ENCODE data around the gene DNAJC13. TPM values are rescaled to one million over a fixed set of nuclear protein-coding genes. Genes with fewer than 3 reads are reported as not detected.
A peak's percentile ranks its signal among the peaks of the same experiment; 100 is the strongest.

DNAJC13 gene
- total and polyA plus RNA-seq, 4 donors = 12.0 to 70.4 (median 32.9) TPM

DNA sequence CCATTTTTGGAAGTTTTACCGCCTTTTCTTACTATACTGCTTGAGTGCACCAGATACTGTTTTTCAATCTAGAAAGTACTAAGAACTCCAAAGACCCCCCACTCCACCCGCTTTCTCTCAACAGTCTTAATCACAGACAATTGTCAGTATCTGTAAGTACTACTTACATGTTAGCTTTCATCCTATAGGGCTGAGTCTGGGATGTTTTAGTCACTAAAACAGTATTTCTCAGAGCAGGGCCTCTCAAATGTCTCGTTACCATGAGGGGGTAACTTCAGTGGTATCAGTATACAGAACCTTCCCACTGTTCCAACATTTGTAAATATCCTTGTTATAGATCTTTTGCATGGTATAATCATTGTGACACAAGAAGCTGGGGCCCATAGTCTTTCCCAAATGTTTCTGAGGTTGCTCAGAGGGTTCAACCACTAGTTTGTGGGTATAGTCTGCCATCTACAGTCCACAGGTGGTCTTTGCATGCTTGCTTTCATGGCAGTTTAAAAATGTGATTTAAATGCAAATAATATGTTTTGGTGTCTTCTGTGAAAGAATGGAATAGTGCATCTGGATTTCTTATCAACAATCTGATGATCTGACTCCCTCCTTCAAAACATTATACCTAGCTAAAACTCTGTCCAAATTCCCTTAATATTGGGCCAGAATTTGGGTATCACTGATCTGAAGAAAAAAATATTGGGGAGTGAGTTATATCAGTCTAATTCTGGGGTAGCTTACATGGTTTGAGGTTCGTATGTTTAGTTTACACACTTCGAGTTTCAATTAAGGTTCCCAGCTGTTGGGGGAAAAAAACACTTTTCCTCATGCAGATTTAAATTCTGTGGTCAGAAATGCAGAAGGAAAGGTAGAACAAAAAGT lies 18.0 kb upstream of the DNAJC13 start:
- H3K4me1 ChIP-seq (ENCODE audit: control insufficient read depth in 1 of 2, insufficient read depth in 2 of 2, low read length in 2 of 2) = no peaks in the 10 kb centered on the region
- ATAC-seq (ENCODE audit: low FRiP score) = peak; percentile 63
- no peaks in the 10 kb centered on the region for H3K36me3 ChIP-seq (ENCODE audit: control insufficient read depth in 1 of 2, insufficient read depth in 2 of 2, low read length in 1 of 2)
- DNase-seq = no peak
- intact Hi-C loops (cut with DNase I) = loop anchor here (1.0 to 10.0 kb wide), 3 partner anchors 42 to 144 kb away; no protein-coding TSS in a partner anchor
- WGBS, 2 donors = 63 to 66% methylated on average over 5 of the region's 5 CpGs
- no peaks in the 10 kb centered on the region for H3K27me3 ChIP-seq (ENCODE audit: control insufficient read depth in 1 of 2, insufficient read depth in 2 of 2, low read length in 1 of 2)
- peaks cover 2% of the 10 kb centered on the region for H3K9me3 ChIP-seq (ENCODE audit: control insufficient read depth, low read length)
- H3K4me3 ChIP-seq (ENCODE audit: low read length in 2 of 2) = no peak overlapping the region
- H3K27ac ChIP-seq (ENCODE audit: low read depth in 1 of 2, low read length in 2 of 2) = no peak overlapping the region

- intact Hi-C loops (cut with DNase I) = no loop called here
- H3K9me3 ChIP-seq (ENCODE audit: control insufficient read depth, low read length) = peaks cover 2% of the 10 kb centered on the region
- no peak overlapping the region for H3K4me3 ChIP-seq (ENCODE audit: low read length in 2 of 2)
- DNase-seq (no peak), ATAC-seq (ENCODE audit: low FRiP score) (no peak)
- WGBS, 2 donors = 85 to 86% methylated on average over 13 of the region's 13 CpGs
- H3K27me3 ChIP-seq (ENCODE audit: control insufficient read depth in 1 of 2, insufficient read depth in 2 of 2, low read length in 1 of 2) = no peaks in the 10 kb centered on the region
- no peaks in the 10 kb centered on the region for H3K36me3 ChIP-seq (ENCODE audit: control insufficient read depth in 1 of 2, insufficient read depth in 2 of 2, low read length in 1 of 2)
- H3K4me1 ChIP-seq (ENCODE audit: control insufficient read depth in 1 of 2, insufficient read depth in 2 of 2, low read length in 2 of 2) = no peaks in the 10 kb centered on the region
- H3K27ac ChIP-seq (ENCODE audit: low read depth in 1 of 2, low read length in 2 of 2) = no peak overlapping the region
Observed at GRCh38 chr3:132401255-132401654, 16.0 kb upstream of the DNAJC13 start.

GRCh38 chr3:132404276-132404675 lies 13.0 kb upstream of the DNAJC13 start:
- H3K27me3 ChIP-seq (ENCODE audit: control insufficient read depth in 1 of 2, insufficient read depth in 2 of 2, low read length in 1 of 2) = no peaks in the 10 kb centered on the region
- no peak for ATAC-seq (ENCODE audit: low FRiP score)
- H3K9me3 ChIP-seq (ENCODE audit: control insufficient read depth, low read length) = no peaks in the 10 kb centered on the region
- WGBS, 2 donors = 88 to 89% methylated on average over 3 of the region's 3 CpGs
- no peak overlapping the region for H3K4me3 ChIP-seq (ENCODE audit: low read length in 2 of 2)
- no peak for DNase-seq
- intact Hi-C loops (cut with DNase I) = no loop called here
- no peak overlapping the region for H3K27ac ChIP-seq (ENCODE audit: low read depth in 1 of 2, low read length in 2 of 2)
- H3K36me3 ChIP-seq (ENCODE audit: control insufficient read depth in 1 of 2, insufficient read depth in 2 of 2, low read length in 1 of 2) = no peaks in the 10 kb centered on the region
- no peaks in the 10 kb centered on the region for H3K4me1 ChIP-seq (ENCODE audit: control insufficient read depth in 1 of 2, insufficient read depth in 2 of 2, low read length in 2 of 2)

GRCh38 chr3:132405188-132405587 lies 12.1 kb upstream of the DNAJC13 start:
- DNase-seq (no peak), ATAC-seq (ENCODE audit: low FRiP score) (no peak)
- WGBS, 2 donors = 70 to 89% methylated on average over 1 of the region's 1 CpG
- intact Hi-C loops (cut with DNase I) = no loop called here
- H3K4me1 ChIP-seq (ENCODE audit: control insufficient read depth in 1 of 2, insufficient read depth in 2 of 2, low read length in 2 of 2) = no peaks in the 10 kb centered on the region
- H3K9me3 ChIP-seq (ENCODE audit: control insufficient read depth, low read length) = no peaks in the 10 kb centered on the region
- no peak overlapping the region for H3K4me3 ChIP-seq (ENCODE audit: low read length in 2 of 2)
- H3K36me3 ChIP-seq (ENCODE audit: control insufficient read depth in 1 of 2, insufficient read depth in 2 of 2, low read length in 1 of 2) = no peaks in the 10 kb centered on the region
- no peaks in the 10 kb centered on the region for H3K27me3 ChIP-seq (ENCODE audit: control insufficient read depth in 1 of 2, insufficient read depth in 2 of 2, low read length in 1 of 2)
- H3K27ac ChIP-seq (ENCODE audit: low read depth in 1 of 2, low read length in 2 of 2) = no peak overlapping the region

DNA sequence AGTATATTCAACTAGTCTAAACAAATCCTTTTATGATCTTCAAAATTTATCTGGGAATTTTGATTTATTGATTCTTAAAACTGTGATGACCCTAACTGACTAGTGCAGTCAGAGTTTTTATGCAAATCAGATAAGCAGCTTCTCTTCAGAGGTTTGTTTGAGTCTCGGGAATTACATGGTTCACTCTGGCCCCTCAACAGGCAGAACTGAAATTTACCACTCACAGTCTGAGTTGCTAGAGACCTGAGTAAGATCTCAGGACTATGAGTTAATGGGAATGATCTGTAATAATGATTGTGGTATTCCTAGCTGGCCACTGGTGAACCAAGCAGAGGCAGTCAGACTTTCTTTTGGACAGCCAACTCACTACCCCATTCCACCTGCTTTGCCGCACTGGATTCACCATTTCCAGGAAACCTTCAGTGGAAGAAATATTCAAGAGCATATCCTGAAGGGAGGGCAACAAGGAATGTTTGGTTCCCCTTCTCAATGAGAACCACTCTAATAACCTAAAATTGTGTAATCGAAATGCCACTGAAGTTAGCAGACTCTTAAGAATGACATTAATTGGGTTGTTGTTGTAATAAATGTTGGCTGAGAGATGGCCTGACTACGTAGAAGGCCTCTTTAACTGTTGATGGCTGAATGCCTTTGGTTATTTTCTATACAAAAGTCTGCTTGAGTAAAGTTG lies 11.5 kb upstream of the DNAJC13 start:
- intact Hi-C loops (cut with DNase I) = no loop called here
- ATAC-seq (ENCODE audit: low FRiP score) (no peak), DNase-seq (no peak)
- no peaks in the 10 kb centered on the region for H3K4me1 ChIP-seq (ENCODE audit: control insufficient read depth in 1 of 2, insufficient read depth in 2 of 2, low read length in 2 of 2)
- WGBS, 2 donors = 92 to 93% methylated on average over 4 of the region's 4 CpGs
- no peaks in the 10 kb centered on the region for H3K27me3 ChIP-seq (ENCODE audit: control insufficient read depth in 1 of 2, insufficient read depth in 2 of 2, low read length in 1 of 2)
- H3K4me3 ChIP-seq (ENCODE audit: low read length in 2 of 2) = no peak overlapping the region
- H3K36me3 ChIP-seq (ENCODE audit: control insufficient read depth in 1 of 2, insufficient read depth in 2 of 2, low read length in 1 of 2) = no peaks in the 10 kb centered on the region
- H3K9me3 ChIP-seq (ENCODE audit: control insufficient read depth, low read length) = no peaks in the 10 kb centered on the region
- H3K27ac ChIP-seq (ENCODE audit: low read depth in 1 of 2, low read length in 2 of 2) = no peak overlapping the region

DNA sequence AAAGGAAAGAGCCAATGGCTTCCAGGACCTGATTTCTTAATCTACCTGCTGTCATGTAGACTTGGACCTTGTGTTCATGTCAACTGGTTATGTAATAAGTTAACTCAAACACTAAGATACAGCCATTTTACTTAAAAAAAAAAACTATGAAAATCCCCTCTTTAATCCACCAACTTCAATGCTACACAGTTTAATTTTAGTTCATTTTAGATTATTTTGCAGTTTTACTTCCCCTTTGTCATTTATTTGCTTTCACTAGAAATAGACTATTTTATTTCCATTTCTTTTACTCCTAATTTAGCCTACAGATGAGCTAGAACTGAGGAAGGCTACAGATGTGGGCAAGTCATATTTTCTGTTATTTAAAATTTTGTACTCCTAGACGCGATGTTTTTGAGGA lies 10.7 kb upstream of the DNAJC13 start:
- Histone ChIP-seq H3K36me3 (ENCODE audit: control insufficient read depth in 1 of 2, insufficient read depth in 2 of 2, low read length in 1 of 2) (no peaks in the 10 kb centered on the region), H3K4me1 (ENCODE audit: control insufficient read depth in 1 of 2, insufficient read depth in 2 of 2, low read length in 2 of 2) (no peaks in the 10 kb centered on the region), H3K27ac (ENCODE audit: low read depth in 1 of 2, low read length in 2 of 2) (no peak overlapping the region), H3K9me3 (ENCODE audit: control insufficient read depth, low read length) (no peaks in the 10 kb centered on the region), H3K4me3 (ENCODE audit: low read length in 2 of 2) (no peak overlapping the region), H3K27me3 (ENCODE audit: control insufficient read depth in 1 of 2, insufficient read depth in 2 of 2, low read length in 1 of 2) (no peaks in the 10 kb centered on the region)
- DNase-seq (no peak), ATAC-seq (ENCODE audit: low FRiP score) (no peak)
- 93% methylated on average over 2 of the region's 2 CpGs for WGBS, 2 donors
- intact Hi-C loops (cut with DNase I) = no loop called here

DNA sequence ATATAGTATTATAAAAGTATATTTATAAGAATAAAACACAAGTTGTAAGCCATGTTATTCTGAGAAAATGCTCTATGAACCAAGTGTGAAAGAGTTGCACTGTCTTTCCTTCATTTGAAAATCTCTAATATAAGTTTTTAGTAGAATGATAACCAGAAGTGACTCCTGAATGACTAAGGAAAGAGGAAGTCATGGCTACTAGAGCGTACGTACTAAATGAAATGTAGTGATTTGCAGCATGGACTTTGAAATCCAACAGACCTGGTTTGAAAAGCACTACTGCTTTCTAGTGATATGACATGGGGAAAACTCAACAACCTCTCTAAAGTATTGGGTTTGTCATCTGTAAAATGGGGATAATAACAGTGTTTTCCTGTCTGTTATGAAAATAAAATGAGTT lies 10.3 kb upstream of the DNAJC13 start:
- Histone ChIP-seq H3K4me1 (ENCODE audit: control insufficient read depth in 1 of 2, insufficient read depth in 2 of 2, low read length in 2 of 2) (no peaks in the 10 kb centered on the region), H3K27me3 (ENCODE audit: control insufficient read depth in 1 of 2, insufficient read depth in 2 of 2, low read length in 1 of 2) (no peaks in the 10 kb centered on the region), H3K9me3 (ENCODE audit: control insufficient read depth, low read length) (no peaks in the 10 kb centered on the region), H3K36me3 (ENCODE audit: control insufficient read depth in 1 of 2, insufficient read depth in 2 of 2, low read length in 1 of 2) (no peaks in the 10 kb centered on the region), H3K27ac (ENCODE audit: low read depth in 1 of 2, low read length in 2 of 2) (no peak overlapping the region), H3K4me3 (ENCODE audit: low read length in 2 of 2) (no peak overlapping the region)
- ATAC-seq (ENCODE audit: low FRiP score) = no peak
- intact Hi-C loops (cut with DNase I) = no loop called here
- 87 to 93% methylated on average over 2 of the region's 2 CpGs for WGBS, 2 donors
- DNase-seq = no peak

- 83 to 85% methylated on average over 1 of the region's 1 CpG for WGBS, 2 donors
- intact Hi-C loops (cut with DNase I) = loop anchor here in 1 of 2 donors (5.0 kb wide), 1 partner anchor 37 kb away; no protein-coding TSS in a partner anchor
- Histone ChIP-seq H3K9me3 (ENCODE audit: control insufficient read depth, low read length) (no peaks in the 10 kb centered on the region), H3K4me1 (ENCODE audit: control insufficient read depth in 1 of 2, insufficient read depth in 2 of 2, low read length in 2 of 2) (peaks cover 0 to 3% of the 10 kb centered on the region in 2 donors), H3K27me3 (ENCODE audit: control insufficient read depth in 1 of 2, insufficient read depth in 2 of 2, low read length in 1 of 2) (no peaks in the 10 kb centered on the region), H3K36me3 (ENCODE audit: control insufficient read depth in 1 of 2, insufficient read depth in 2 of 2, low read length in 1 of 2) (no peaks in the 10 kb centered on the region), H3K4me3 (ENCODE audit: low read length in 2 of 2) (no peak overlapping the region), H3K27ac (ENCODE audit: low read depth in 1 of 2, low read length in 2 of 2) (no peak overlapping the region)
- no peak for DNase-seq
- ATAC-seq (ENCODE audit: low FRiP score) = no peak
Observed at GRCh38 chr3:132414841-132415240, 2.5 kb upstream of the DNAJC13 start.
